Measurements from ENCODE around the gene ZYG11B.

GRCh38 chr1:52792036-52792435 is 65.8 kb downstream of the ZYG11B start:
- no peak for TF ChIP-seq CTCF (IDR thresholded peaks at IDR 0.05; ENCODE audit: low read depth, low read length)
- TF ChIP-seq POLR2A (IDR thresholded peaks at IDR 0.05; ENCODE audit: extremely low read depth, insufficient read length): no peak
- TF ChIP-seq MYC (IDR thresholded peaks at IDR 0.05; ENCODE audit: low read depth, low read length): no peak
